Left ventricle myocardium inferior (tissue), 1 donor: ENCODE measurements around the gene GSK3B. TPM values are rescaled to one million over a fixed set of nuclear protein-coding genes. Genes with fewer than 3 reads are reported as not detected.

ENCODE experiments used
- DNase-seq: peaks from one replicate; pipeline ENCODE4 v3.0.0-alpha.2; 2020
- H3K27ac ChIP-seq: fragments of 200-600 bp; replicated peaks from 2 replicates; pipeline ENCODE4 v1.8.0; 2021
- H3K27me3 ChIP-seq: fragments of 200-600 bp; 2 replicates; pipeline ENCODE4 v1.8.0; 2021; ENCODE audit warnings: low read depth
- H3K36me3 ChIP-seq: fragments of 200-600 bp; 2 replicates; pipeline ENCODE4 v1.8.0; 2021
- H3K4me1 ChIP-seq: fragments of 200-600 bp; 2 replicates; pipeline ENCODE4 v1.8.0; 2021
- H3K4me3 ChIP-seq: fragments of 200-600 bp; 2 replicates; pipeline ENCODE4 v1.8.0; 2021; ENCODE audit warnings: mild to moderate bottlenecking, moderate library complexity
- H3K9me3 ChIP-seq: fragments of 200-600 bp; replicated peaks from 2 replicates; pipeline ENCODE4 v1.8.0; 2021
- CTCF ChIP-seq: fragments of 200-600 bp; IDR thresholded peaks from 2 replicates; pipeline ENCODE4 v1.8.0; 2021; ENCODE audit warnings: antibody characterized with exemption, mild to moderate bottlenecking, borderline replicate concordance
- intact Hi-C: fragments of 100-400 bp; cut with micrococcal nuclease; formaldehyde crosslinking; loops from one replicate; pipeline ENCODE4 v1.11.0; 2022
- total RNA-seq: library from RNA; stranded (reverse); fragmentation: NEBNext Ultra II Directional; extraction: Animal tissue kit (Norgen Biotek cat#: 25700); gene quantifications from one replicate; pipeline ENCODE4 v1.2.1, GENCODE V29; 2021
- donor health status: DM: no; HTN: yes; CAD: no; lungs with severe emphysema.

The GSK3B gene
- total RNA-seq, 1 donor from 2014 or later: 42.5 TPM

GRCh38 chr3:119870512-119870911 lies 223.7 kb downstream of the GSK3B start:
- Histone ChIP-seq H3K4me1 (peaks cover 10% of the 10 kb centered on the region), H3K36me3 (peaks cover 16% of the 10 kb centered on the region), H3K4me3 (no peak overlapping the region), H3K27ac (no peak overlapping the region), H3K27me3 (no peaks in the 10 kb centered on the region), H3K9me3 (no peaks in the 10 kb centered on the region)
- intact Hi-C loops: no loop called here
- no peak for TF ChIP-seq CTCF
- no peak for DNase-seq

GRCh38 chr3:119864476-119864875 lies 229.8 kb downstream of the GSK3B start:
- Histone ChIP-seq H3K27ac (no peak overlapping the region), H3K27me3 (no peaks in the 10 kb centered on the region), H3K4me1 (peaks cover 26% of the 10 kb centered on the region), H3K9me3 (no peaks in the 10 kb centered on the region), H3K36me3 (peaks cover 20% of the 10 kb centered on the region), H3K4me3 (no peak overlapping the region)
- no peak for TF ChIP-seq CTCF
- intact Hi-C loops: no loop called here
- DNase-seq: no peak

- Histone ChIP-seq H3K27me3 (no peaks in the 10 kb centered on the region), H3K4me1 (peaks cover 16% of the 10 kb centered on the region), H3K27ac (no peak overlapping the region), H3K36me3 (peaks cover 32% of the 10 kb centered on the region), H3K4me3 (no peak overlapping the region), H3K9me3 (peaks cover 9% of the 10 kb centered on the region)
- no peak for DNase-seq
- intact Hi-C loops: no loop called here
- TF ChIP-seq CTCF: no peak
Observed at GRCh38 chr3:119862616-119863015, 231.6 kb downstream of the GSK3B start.

- TF ChIP-seq CTCF: no peak
- H3K27ac ChIP-seq: no peak overlapping the region
- DNase-seq: no peak
- no peak overlapping the region for H3K4me3 ChIP-seq
- H3K27me3 ChIP-seq: no peaks in the 10 kb centered on the region
- H3K4me1 ChIP-seq: peaks cover 16% of the 10 kb centered on the region
- peaks cover 41% of the 10 kb centered on the region for H3K36me3 ChIP-seq
- intact Hi-C loops: no loop called here
- H3K9me3 ChIP-seq: peaks cover 11% of the 10 kb centered on the region
Observed at GRCh38 chr3:119861681-119862080, 232.6 kb downstream of the GSK3B start.

GRCh38 chr3:119859728-119860127 lies 234.5 kb downstream of the GSK3B start:
- Histone ChIP-seq H3K9me3 (peaks cover 11% of the 10 kb centered on the region), H3K36me3 (peaks cover 44% of the 10 kb centered on the region), H3K4me1 (peaks cover 16% of the 10 kb centered on the region), H3K27ac (peak overlapping the region; percentile 37), H3K27me3 (no peaks in the 10 kb centered on the region), H3K4me3 (no peak overlapping the region)
- TF ChIP-seq CTCF: no peak
- intact Hi-C loops: no loop called here
- DNase-seq: no peak

GRCh38 chr3:119858957-119859356 lies 235.3 kb downstream of the GSK3B start:
- no peak overlapping the region for H3K4me3 ChIP-seq
- H3K36me3 ChIP-seq: peaks cover 44% of the 10 kb centered on the region
- DNase-seq: no peak
- no peak overlapping the region for H3K27ac ChIP-seq
- intact Hi-C loops: no loop called here
- TF ChIP-seq CTCF: no peak
- peaks cover 16% of the 10 kb centered on the region for H3K4me1 ChIP-seq
- H3K9me3 ChIP-seq: peaks cover 11% of the 10 kb centered on the region
- no peaks in the 10 kb centered on the region for H3K27me3 ChIP-seq
